Stomach (tissue), 4 donors: ENCODE measurements around the gene EIF4EBP3.

Experiments used
- EP300 ChIP-seq: sonication (generic); formaldehyde crosslinking; IDR thresholded peaks from one replicate; pipeline ENCODE4 v1.6.1; 2017; ENCODE audit warnings: antibody characterized with exemption
- POLR2A ChIP-seq, 4 donors: fragments of 450-650 bp; IDR thresholded peaks; one replicate each; pipeline ENCODE4 v1.6.1; 2016; ENCODE audit warnings: antibody characterized with exemption in 4 of 4, control low read depth in 2 of 4, mild to moderate bottlenecking in 1 of 4, moderate library complexity in 1 of 4
- POLR2AphosphoS5 ChIP-seq, 3 donors: sonication (generic); formaldehyde crosslinking; IDR thresholded peaks; one replicate each; pipeline ENCODE4 v1.6.1; 2016; ENCODE audit warnings: antibody characterized with exemption in 3 of 3
- TF ChIP-seq, protein P1 (sequence below), 7 experiments: fragments of 450-650 bp in 4 of 7; fragments of 200-600 bp in 3 of 7; sonication (generic) in 3 of 7; IDR thresholded peaks; one replicate each; pipeline ENCODE4 v1.5.1; 2016 to 2019; ENCODE audit warnings: antibody characterized with exemption in 7 of 7, control low read depth in 2 of 7, mild to moderate bottlenecking in 1 of 7

- TF ChIP-seq, protein P1, sequence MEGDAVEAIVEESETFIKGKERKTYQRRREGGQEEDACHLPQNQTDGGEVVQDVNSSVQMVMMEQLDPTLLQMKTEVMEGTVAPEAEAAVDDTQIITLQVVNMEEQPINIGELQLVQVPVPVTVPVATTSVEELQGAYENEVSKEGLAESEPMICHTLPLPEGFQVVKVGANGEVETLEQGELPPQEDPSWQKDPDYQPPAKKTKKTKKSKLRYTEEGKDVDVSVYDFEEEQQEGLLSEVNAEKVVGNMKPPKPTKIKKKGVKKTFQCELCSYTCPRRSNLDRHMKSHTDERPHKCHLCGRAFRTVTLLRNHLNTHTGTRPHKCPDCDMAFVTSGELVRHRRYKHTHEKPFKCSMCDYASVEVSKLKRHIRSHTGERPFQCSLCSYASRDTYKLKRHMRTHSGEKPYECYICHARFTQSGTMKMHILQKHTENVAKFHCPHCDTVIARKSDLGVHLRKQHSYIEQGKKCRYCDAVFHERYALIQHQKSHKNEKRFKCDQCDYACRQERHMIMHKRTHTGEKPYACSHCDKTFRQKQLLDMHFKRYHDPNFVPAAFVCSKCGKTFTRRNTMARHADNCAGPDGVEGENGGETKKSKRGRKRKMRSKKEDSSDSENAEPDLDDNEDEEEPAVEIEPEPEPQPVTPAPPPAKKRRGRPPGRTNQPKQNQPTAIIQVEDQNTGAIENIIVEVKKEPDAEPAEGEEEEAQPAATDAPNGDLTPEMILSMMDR (IDR thresholded peaks at IDR 0.05), result no peak
- no peak for TF ChIP-seq POLR2A (IDR thresholded peaks at IDR 0.05)
- no peak for TF ChIP-seq EP300
- TF ChIP-seq POLR2AphosphoS5 (IDR thresholded peaks at IDR 0.05), result no peak
Measured at GRCh38 chr5:140570058-140570457, 22.6 kb downstream of the EIF4EBP3 start.
